ENCODE data around the gene CROT. TPM values are rescaled to one million over a fixed set of nuclear protein-coding genes. Genes with fewer than 3 reads are reported as not detected.
"Not testable (repeated sequence)": the region's sequence is repeated elsewhere in the genome, so short reads cannot be mapped to it uniquely, and the experiment has no call there.

Gene CROT
- total RNA-seq, 1 donor from 2014 or later: 18.5 TPM

DNA sequence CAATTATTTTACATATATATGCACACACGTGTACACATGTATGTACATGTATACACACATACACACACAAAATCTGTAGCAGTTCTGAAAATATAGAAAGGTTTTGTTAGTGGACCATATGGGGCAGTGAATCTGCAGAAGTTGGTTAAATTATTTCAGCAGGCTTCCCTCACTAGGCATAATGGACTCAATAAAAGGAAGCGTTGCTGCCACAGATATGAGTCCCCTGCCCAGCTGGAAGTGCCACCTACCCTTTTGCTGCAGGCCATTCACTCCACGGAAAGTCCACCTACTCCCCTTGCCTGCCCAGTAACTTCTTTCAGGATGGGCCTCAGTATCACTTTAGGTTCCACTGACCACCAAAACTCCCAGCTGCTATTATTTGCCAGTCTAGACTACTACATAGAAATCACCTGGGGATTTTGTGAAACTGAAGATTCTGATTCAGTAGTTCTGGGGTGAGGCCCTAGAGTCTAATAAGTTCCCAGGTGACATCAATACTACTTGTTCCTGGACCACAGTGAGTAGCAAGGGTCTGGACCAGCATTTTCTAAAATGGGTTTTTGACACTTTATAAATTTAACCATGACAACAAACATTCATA lies 29.3 kb upstream of the CROT start:
- Mint-ChIP-seq H3K36me3 (ENCODE audit: low read depth) (peaks cover 7% of the 10 kb centered on the region), H3K27ac (ENCODE audit: unreplicated experiment) (no peak overlapping the region), H3K9me3 (peaks cover 2% of the 10 kb centered on the region), H3K4me3 (no peak overlapping the region), H3K27me3 (ENCODE audit: low read depth) (no peaks in the 10 kb centered on the region), H3K4me1 (peaks cover 15% of the 10 kb centered on the region)
- TF ChIP-seq, protein P1, sequence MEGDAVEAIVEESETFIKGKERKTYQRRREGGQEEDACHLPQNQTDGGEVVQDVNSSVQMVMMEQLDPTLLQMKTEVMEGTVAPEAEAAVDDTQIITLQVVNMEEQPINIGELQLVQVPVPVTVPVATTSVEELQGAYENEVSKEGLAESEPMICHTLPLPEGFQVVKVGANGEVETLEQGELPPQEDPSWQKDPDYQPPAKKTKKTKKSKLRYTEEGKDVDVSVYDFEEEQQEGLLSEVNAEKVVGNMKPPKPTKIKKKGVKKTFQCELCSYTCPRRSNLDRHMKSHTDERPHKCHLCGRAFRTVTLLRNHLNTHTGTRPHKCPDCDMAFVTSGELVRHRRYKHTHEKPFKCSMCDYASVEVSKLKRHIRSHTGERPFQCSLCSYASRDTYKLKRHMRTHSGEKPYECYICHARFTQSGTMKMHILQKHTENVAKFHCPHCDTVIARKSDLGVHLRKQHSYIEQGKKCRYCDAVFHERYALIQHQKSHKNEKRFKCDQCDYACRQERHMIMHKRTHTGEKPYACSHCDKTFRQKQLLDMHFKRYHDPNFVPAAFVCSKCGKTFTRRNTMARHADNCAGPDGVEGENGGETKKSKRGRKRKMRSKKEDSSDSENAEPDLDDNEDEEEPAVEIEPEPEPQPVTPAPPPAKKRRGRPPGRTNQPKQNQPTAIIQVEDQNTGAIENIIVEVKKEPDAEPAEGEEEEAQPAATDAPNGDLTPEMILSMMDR (conservative IDR thresholded peaks at IDR 0.05): no peak
- no peak for DNase-seq (ENCODE audit: low read depth, low spot score)

DNA sequence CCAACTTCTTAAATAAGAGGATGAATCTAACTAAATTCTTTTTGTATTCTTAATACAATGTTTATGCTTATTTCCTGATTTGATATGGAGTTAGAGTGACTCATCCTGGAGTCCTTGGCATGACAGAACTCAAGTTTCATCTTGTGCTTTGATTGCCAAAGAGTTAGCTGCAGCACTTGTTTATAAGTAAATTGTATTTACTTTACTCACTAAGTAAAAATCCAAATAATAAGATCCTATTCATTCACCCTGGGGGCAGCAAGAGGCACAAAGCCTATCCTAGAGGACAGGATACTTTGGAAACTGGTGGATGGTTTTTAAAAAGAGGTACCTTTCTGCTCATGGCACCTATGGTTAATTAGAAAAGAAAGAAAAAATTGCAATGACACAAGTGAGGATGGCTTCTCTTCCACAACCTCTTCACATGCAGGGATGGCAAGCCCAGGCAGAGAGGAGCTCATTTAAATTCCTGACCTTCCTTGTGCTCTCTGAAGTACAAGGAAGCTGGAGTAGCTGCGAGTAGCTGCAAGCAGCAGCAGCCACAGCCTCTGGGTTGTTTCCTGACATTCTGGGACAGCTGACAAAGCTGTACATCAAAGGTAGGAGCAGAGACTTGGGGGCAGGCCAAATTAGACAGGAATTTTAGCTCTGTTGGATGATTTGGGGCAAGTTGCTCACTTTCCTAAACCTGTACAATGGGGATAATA lies 28.5 kb upstream of the CROT start:
- TF ChIP-seq, protein P1 (conservative IDR thresholded peaks at IDR 0.05): no peak
- Mint-ChIP-seq H3K36me3 (ENCODE audit: low read depth) (peaks cover 14% of the 10 kb centered on the region), H3K27ac (ENCODE audit: unreplicated experiment) (no peak overlapping the region), H3K9me3 (peaks cover 8% of the 10 kb centered on the region), H3K4me1 (peaks cover 15% of the 10 kb centered on the region), H3K4me3 (no peak overlapping the region), H3K27me3 (ENCODE audit: low read depth) (no peaks in the 10 kb centered on the region)
- no peak for DNase-seq (ENCODE audit: low read depth, low spot score)

DNA sequence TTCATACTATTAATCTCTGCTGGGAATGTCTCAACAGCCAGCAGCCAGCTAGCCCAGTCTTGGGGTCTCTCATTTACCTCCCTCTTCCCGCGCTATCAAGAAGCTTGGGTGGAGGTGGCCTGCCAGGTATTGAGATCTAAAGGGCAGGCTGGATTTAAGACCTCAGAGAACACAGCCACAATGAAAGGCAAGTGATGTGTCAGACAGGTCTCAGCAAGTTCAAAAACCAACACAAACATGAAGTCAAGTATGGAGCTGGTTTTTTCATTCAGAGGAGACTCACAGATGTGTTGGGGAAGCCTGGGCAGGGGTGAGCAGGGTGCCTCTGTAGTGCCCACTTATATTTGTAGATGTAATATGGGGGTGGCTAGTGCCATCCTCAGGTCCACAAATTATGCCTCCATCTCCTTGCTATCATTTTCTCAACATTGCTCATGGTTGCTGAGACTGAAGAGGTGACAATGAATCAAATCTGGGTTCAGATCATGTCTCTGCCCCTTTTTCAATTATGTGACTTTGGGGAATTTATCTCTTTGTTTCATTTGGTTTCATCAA lies 27.7 kb upstream of the CROT start:
- Mint-ChIP-seq H3K27me3 (ENCODE audit: low read depth) (no peaks in the 10 kb centered on the region), H3K36me3 (ENCODE audit: low read depth) (peaks cover 21% of the 10 kb centered on the region), H3K4me3 (no peak overlapping the region), H3K4me1 (peaks cover 10% of the 10 kb centered on the region), H3K27ac (ENCODE audit: unreplicated experiment) (no peak overlapping the region), H3K9me3 (peaks cover 11% of the 10 kb centered on the region)
- TF ChIP-seq, protein P1 (conservative IDR thresholded peaks at IDR 0.05): no peak
- no peak for DNase-seq (ENCODE audit: low read depth, low spot score)

DNA sequence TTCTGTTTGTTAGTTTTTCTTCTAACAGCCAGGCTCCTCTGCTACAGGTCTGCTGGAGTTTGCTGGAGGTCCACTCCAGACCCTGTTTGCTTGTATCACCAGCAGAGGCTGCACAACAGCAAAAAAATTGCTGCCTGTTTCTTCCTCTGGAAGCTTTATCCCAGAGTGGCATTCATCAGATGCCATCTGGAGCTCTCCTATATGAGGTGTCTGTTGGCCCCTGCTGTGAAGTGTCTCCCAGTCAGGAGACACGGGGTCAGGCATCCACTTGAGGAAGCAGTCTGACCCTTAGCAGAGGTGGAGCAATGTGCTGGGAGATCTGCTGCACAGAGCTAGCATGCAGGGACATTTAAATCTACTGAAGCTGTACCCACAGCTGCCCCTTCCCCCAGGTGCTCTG lies 26.7 kb upstream of the CROT start:
- TF ChIP-seq, protein P1 (conservative IDR thresholded peaks at IDR 0.05): no peak
- H3K4me3 Mint-ChIP-seq: no peak overlapping the region
- no peaks in the 10 kb centered on the region for H3K27me3 Mint-ChIP-seq (ENCODE audit: low read depth)
- H3K9me3 Mint-ChIP-seq: peaks cover 14% of the 10 kb centered on the region
- peaks cover 10% of the 10 kb centered on the region for H3K4me1 Mint-ChIP-seq
- H3K27ac Mint-ChIP-seq (ENCODE audit: unreplicated experiment): no peak overlapping the region
- no peak for DNase-seq (ENCODE audit: low read depth, low spot score)
- H3K36me3 Mint-ChIP-seq (ENCODE audit: low read depth): peaks cover 26% of the 10 kb centered on the region

DNA sequence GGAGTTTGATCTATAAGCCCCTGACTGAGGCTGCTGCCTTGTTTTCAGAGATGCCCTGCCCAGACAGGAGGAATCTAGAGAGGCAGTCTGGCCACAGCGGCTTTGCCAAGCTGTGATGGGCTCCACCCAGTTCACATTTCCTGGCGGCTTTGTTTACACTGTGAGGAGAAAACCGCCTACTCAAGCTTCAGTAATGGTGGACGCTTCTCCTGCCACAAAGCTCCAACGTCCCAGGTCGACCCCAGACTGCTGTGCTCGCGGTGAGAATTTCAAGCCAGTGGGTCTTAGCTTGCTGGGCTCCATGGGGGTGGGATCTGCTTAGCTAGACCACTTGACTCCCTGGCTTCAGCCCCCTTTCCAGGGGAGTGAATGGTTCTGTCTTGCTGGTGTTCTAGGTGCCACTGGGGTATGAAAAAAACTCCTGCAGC lies 26.3 kb upstream of the CROT start:
- H3K4me3 Mint-ChIP-seq; DNase-seq (ENCODE audit: low read depth, low spot score); H3K27ac Mint-ChIP-seq (ENCODE audit: unreplicated experiment); H3K4me1 Mint-ChIP-seq; H3K27me3 Mint-ChIP-seq (ENCODE audit: low read depth): not testable (repeated sequence)
- peaks cover 14% of the 10 kb centered on the region for H3K9me3 Mint-ChIP-seq
- peaks cover 26% of the 10 kb centered on the region for H3K36me3 Mint-ChIP-seq (ENCODE audit: low read depth)

DNA sequence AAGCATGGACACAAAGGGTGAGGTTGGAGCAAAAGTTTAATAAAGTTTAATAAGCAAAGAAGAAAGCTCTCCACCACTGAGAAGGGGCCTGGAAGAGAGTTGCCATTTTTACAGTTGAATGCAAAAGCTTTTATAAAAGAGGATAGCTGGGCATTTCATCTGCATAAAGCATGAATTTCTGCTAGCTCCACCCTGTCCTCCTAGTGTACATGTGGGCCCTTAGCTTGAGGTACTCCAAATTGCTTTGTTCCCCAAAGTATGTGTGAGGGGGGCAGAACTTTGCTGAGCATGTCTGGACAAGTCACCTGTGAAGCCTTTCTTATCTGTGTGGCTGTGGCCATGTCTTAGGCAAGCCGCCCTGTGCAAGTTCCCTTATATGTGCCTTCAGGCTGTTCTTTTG lies 22.6 kb upstream of the CROT start:
- Mint-ChIP-seq H3K4me3 (no peak overlapping the region), H3K27ac (ENCODE audit: unreplicated experiment) (no peak overlapping the region), H3K9me3 (peaks cover 19% of the 10 kb centered on the region), H3K27me3 (ENCODE audit: low read depth) (no peaks in the 10 kb centered on the region), H3K36me3 (ENCODE audit: low read depth) (peaks cover 49% of the 10 kb centered on the region), H3K4me1 (peaks cover 3% of the 10 kb centered on the region)
- TF ChIP-seq, protein P1 (conservative IDR thresholded peaks at IDR 0.05): no peak
- no peak for DNase-seq (ENCODE audit: low read depth, low spot score)
